Osteoblast (primary cell): Measurements from ENCODE around the gene ENC1. TPM values are rescaled to one million over a fixed set of nuclear protein-coding genes. Genes with fewer than 3 reads are reported as not detected.
A peak's percentile ranks its signal among the peaks of the same experiment; 100 is the strongest.

Experiments
- DNase-seq: peaks from one replicate; pipeline ENCODE4 v3.0.0; 2011; ENCODE audit warnings: low spot score, mixed read lengths; ENCODE audit not compliant: insufficient read length; ENCODE audit errors: missing footprints
- H2AFZ ChIP-seq: 2 replicates; pipeline ENCODE4 v1.6.0; 2011; ENCODE audit warnings: mild to moderate bottlenecking, low read length
- H3K27ac ChIP-seq: 2 replicates; pipeline ENCODE4 v1.5.1; 2011; ENCODE audit warnings: mild to moderate bottlenecking, low read depth, low read length, moderate library complexity
- H3K27me3 ChIP-seq: 2 replicates; pipeline ENCODE4 v1.6.0; 2012; ENCODE audit warnings: mild to moderate bottlenecking, control low read depth, inconsistent platforms, low read length, moderate library complexity; ENCODE audit not compliant: insufficient read depth
- H3K36me3 ChIP-seq: 2 replicates; pipeline ENCODE4 v1.5.1; 2011; ENCODE audit warnings: mild to moderate bottlenecking, low read length, control low read depth, moderate library complexity; ENCODE audit not compliant: insufficient read depth
- H3K4me1 ChIP-seq: 2 replicates; pipeline ENCODE4 v1.5.1; 2011; ENCODE audit warnings: mild to moderate bottlenecking, low read length, control low read depth, moderate library complexity; ENCODE audit not compliant: insufficient read depth
- H3K4me2 ChIP-seq: 2 replicates; pipeline ENCODE4 v1.6.0; 2011; ENCODE audit warnings: mild to moderate bottlenecking, low read length; ENCODE audit not compliant: insufficient read depth
- H3K4me3 ChIP-seq: fragments of 200-600 bp; sonication (generic); 3 replicates; pipeline ENCODE4 v1.5.1; 2012; ENCODE audit warnings: mild to moderate bottlenecking, low read length, inconsistent platforms; ENCODE audit not compliant: insufficient read depth
- H3K79me2 ChIP-seq: 2 replicates; pipeline ENCODE4 v1.6.0; 2012; ENCODE audit warnings: mild to moderate bottlenecking, low read length, control low read depth, inconsistent platforms; ENCODE audit not compliant: insufficient read depth
- H3K9me3 ChIP-seq: 2 replicates; pipeline ENCODE4 v1.5.1; 2011; ENCODE audit warnings: low read depth, low read length, control low read depth
- H4K20me1 ChIP-seq: 2 replicates; pipeline ENCODE4 v1.6.0; 2012; ENCODE audit warnings: mild to moderate bottlenecking, low read length, control low read depth; ENCODE audit not compliant: insufficient read depth
- total RNA-seq: library from RNA; depleted of rRNA; stranded (reverse); fragments of >200 nt; gene quantifications from 2 replicates; pipeline ENCODE4 v1.2.3, GENCODE V29; 2012
- TF ChIP-seq, protein P1 (sequence below): IDR thresholded peaks from 2 replicates; pipeline ENCODE4 v1.5.1; 2011; ENCODE audit warnings: mild to moderate bottlenecking, low read depth, low read length, moderate library complexity; ENCODE audit errors: extremely low read depth

ENC1 gene
- total RNA-seq, 1 donor: 109 TPM

DNA sequence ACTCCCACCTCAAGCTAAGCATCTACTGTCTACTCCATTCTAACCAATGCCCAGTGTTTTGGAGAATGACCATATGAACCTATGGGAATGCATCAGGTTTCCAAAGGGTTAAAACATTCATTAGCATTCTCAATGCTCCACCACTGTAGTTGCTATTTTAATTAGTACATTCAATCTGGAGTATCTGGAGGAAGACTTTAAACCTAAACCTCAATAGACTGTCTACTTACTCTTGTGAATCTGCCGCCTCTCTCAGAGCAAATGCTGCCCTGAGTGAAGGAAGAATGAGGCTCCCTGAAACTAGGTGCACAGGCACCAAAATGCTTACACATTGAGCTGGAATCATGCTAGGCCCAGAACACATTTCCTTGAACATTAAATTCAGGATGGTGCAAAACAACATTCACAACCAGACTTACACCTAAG is 2.0 kb downstream of the ENC1 start:
- H3K4me2 ChIP-seq: peak overlapping the region; percentile 95
- H3K4me1 ChIP-seq: peaks cover 47% of the 10 kb centered on the region
- peak; percentile 32 for DNase-seq
- TF ChIP-seq, protein P1, sequence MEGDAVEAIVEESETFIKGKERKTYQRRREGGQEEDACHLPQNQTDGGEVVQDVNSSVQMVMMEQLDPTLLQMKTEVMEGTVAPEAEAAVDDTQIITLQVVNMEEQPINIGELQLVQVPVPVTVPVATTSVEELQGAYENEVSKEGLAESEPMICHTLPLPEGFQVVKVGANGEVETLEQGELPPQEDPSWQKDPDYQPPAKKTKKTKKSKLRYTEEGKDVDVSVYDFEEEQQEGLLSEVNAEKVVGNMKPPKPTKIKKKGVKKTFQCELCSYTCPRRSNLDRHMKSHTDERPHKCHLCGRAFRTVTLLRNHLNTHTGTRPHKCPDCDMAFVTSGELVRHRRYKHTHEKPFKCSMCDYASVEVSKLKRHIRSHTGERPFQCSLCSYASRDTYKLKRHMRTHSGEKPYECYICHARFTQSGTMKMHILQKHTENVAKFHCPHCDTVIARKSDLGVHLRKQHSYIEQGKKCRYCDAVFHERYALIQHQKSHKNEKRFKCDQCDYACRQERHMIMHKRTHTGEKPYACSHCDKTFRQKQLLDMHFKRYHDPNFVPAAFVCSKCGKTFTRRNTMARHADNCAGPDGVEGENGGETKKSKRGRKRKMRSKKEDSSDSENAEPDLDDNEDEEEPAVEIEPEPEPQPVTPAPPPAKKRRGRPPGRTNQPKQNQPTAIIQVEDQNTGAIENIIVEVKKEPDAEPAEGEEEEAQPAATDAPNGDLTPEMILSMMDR: no peak
- H3K36me3 ChIP-seq: peaks cover 42% of the 10 kb centered on the region
- peaks cover 48% of the 10 kb centered on the region for H4K20me1 ChIP-seq
- peak overlapping the region; percentile 86 for H3K27ac ChIP-seq
- no peaks in the 10 kb centered on the region for H3K27me3 ChIP-seq
- H3K9me3 ChIP-seq: no peaks in the 10 kb centered on the region
- H3K4me3 ChIP-seq: peak overlapping the region; percentile 94
- no peak overlapping the region for H2AFZ ChIP-seq
- peaks cover 64% of the 10 kb centered on the region for H3K79me2 ChIP-seq

DNA sequence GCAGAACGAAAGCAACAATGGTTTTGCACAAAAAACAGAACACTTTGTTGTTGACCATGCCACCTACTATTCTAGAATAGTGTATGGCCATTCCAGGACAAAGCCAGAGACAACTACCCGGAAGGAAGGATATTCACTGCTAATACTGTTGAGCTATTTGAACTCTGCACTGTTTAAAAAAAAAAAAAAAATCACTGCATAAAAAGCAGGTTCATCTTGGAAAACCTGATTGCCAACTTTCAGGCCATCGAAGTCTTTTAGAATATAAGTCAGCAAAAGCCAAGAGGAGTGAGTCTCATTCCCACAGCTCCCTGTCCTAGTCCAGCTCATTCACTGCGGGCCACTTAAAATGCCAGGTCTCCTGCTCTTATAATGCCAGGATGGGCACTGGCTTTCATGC is 4.0 kb downstream of the ENC1 start:
- TF ChIP-seq, protein P1: no peak
- Histone ChIP-seq H3K27me3 (no peaks in the 10 kb centered on the region), H3K4me2 (peak overlapping the region; percentile 95), H4K20me1 (peaks cover 50% of the 10 kb centered on the region), H3K9me3 (no peaks in the 10 kb centered on the region), H3K4me3 (no peak overlapping the region), H3K4me1 (peaks cover 49% of the 10 kb centered on the region), H3K36me3 (peaks cover 51% of the 10 kb centered on the region), H3K79me2 (peaks cover 68% of the 10 kb centered on the region), H3K27ac (no peak overlapping the region), H2AFZ (no peak overlapping the region)
- no peak for DNase-seq

DNA sequence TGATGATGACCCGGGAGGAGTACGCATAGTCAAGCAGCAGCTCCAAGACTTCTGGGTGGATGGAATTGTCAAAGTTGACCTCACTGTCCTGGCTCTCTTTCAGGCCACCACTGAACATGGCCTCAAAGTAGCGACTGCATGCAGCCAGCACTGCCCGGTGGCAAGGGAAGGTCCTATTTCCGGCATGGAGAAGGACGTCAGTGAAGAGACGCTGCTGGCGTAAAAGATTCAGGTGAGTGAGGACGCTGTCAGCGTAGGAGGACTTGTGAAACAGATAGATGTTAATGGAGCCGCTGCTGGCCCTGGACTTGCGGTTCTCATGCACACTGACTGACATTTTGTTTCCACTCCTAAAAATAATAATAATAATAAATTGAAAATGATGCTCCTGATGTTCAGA is 4.4 kb downstream of the ENC1 start:
- H3K36me3 ChIP-seq: peaks cover 51% of the 10 kb centered on the region
- H3K9me3 ChIP-seq: no peaks in the 10 kb centered on the region
- H2AFZ ChIP-seq: no peak overlapping the region
- peaks cover 68% of the 10 kb centered on the region for H3K79me2 ChIP-seq
- H3K4me2 ChIP-seq: no peak overlapping the region
- H3K27ac ChIP-seq: no peak overlapping the region
- DNase-seq: no peak
- peaks cover 50% of the 10 kb centered on the region for H4K20me1 ChIP-seq
- H3K4me3 ChIP-seq: no peak overlapping the region
- TF ChIP-seq, protein P1: no peak
- no peaks in the 10 kb centered on the region for H3K27me3 ChIP-seq
- H3K4me1 ChIP-seq: peaks cover 50% of the 10 kb centered on the region

DNA sequence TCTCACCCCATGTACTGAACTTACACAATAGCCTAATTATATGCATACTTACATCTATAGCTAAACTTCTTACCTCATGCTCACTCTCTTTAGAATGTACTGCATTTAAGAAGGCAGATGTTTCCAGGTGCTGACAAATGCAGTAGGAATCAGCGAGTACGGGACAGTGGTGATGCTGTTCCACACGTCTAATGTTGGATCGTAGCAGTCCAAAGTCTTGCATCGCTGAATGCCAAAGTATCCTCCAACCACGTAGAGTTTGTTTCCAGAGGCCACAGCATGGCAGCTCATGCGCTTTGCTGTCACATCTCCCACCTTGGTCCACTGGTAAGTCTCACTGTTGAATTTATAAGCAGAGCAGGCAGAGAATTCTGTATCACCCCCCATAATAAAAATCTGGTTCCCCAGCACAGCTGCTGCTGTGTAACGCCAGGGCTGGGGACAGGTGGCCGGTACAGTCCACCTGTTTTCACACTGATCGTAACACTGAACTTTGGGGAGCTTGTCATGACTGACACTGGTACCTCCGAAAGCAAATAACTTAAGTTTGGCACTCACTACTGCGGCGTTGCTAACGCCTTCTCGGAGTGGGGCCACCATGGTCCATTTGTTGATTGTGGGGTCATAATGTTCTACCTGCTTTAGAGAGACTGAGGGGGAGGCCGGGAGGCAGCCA is 5.8 kb downstream of the ENC1 start:
- Histone ChIP-seq H3K27me3 (no peaks in the 10 kb centered on the region), H3K4me1 (peaks cover 61% of the 10 kb centered on the region), H2AFZ (no peak overlapping the region), H3K36me3 (peaks cover 59% of the 10 kb centered on the region), H3K27ac (no peak overlapping the region), H3K4me2 (no peak overlapping the region), H4K20me1 (peaks cover 53% of the 10 kb centered on the region), H3K4me3 (no peak overlapping the region), H3K79me2 (peaks cover 63% of the 10 kb centered on the region), H3K9me3 (no peaks in the 10 kb centered on the region)
- TF ChIP-seq, protein P1: no peak
- DNase-seq: no peak
